Measurements from ENCODE around the gene FAM229A. TPM values are rescaled to one million over a fixed set of nuclear protein-coding genes. Genes with fewer than 3 reads are reported as not detected.

The FAM229A gene
- total and polyA plus RNA-seq, 9 of the 15 experiments (the other 6 are each of a cell fraction or from before 2014, with no cell fraction given), result 0.04 to 21.6 (median 7.4) TPM

DNA sequence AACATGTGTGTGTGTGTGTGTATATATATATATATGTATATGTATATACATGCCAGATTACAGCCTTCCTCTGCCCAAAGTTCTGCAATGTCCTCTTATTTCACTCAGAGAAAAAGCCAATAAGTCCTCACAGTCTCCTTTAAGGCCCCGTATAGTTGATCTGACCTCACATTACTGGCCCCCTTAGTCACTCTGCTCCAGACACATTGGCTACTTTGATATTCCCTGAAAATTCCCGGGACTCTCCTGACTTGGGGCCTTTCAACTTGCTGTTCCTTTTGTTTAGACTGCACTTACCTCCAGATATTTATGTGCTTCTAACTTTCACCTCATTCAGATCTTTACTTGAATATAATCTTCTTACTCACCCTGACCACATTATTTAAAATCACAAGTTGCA, 36.1 kb upstream of the FAM229A start:
- in situ Hi-C loops (cut with MboI), result no loop called here

More for the DNA sequence above, 36.1 kb upstream of the FAM229A start:
- H3K27ac ChIP-seq (ENCODE audit: extremely low read depth, low read depth, low read length), result no peak overlapping the region
- TF ChIP-seq, protein P1, sequence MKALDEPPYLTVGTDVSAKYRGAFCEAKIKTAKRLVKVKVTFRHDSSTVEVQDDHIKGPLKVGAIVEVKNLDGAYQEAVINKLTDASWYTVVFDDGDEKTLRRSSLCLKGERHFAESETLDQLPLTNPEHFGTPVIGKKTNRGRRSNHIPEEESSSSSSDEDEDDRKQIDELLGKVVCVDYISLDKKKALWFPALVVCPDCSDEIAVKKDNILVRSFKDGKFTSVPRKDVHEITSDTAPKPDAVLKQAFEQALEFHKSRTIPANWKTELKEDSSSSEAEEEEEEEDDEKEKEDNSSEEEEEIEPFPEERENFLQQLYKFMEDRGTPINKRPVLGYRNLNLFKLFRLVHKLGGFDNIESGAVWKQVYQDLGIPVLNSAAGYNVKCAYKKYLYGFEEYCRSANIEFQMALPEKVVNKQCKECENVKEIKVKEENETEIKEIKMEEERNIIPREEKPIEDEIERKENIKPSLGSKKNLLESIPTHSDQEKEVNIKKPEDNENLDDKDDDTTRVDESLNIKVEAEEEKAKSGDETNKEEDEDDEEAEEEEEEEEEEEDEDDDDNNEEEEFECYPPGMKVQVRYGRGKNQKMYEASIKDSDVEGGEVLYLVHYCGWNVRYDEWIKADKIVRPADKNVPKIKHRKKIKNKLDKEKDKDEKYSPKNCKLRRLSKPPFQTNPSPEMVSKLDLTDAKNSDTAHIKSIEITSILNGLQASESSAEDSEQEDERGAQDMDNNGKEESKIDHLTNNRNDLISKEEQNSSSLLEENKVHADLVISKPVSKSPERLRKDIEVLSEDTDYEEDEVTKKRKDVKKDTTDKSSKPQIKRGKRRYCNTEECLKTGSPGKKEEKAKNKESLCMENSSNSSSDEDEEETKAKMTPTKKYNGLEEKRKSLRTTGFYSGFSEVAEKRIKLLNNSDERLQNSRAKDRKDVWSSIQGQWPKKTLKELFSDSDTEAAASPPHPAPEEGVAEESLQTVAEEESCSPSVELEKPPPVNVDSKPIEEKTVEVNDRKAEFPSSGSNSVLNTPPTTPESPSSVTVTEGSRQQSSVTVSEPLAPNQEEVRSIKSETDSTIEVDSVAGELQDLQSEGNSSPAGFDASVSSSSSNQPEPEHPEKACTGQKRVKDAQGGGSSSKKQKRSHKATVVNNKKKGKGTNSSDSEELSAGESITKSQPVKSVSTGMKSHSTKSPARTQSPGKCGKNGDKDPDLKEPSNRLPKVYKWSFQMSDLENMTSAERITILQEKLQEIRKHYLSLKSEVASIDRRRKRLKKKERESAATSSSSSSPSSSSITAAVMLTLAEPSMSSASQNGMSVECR (CRISPR knock-in tag; IDR thresholded peaks at IDR 0.05), result no peak
- TF ChIP-seq NBN (IDR thresholded peaks at IDR 0.05; ENCODE audit: low read depth) (no peak), HDAC8 (tag; IDR thresholded peaks at IDR 0.05) (no peak)
- TF ChIP-seq, protein P2, sequence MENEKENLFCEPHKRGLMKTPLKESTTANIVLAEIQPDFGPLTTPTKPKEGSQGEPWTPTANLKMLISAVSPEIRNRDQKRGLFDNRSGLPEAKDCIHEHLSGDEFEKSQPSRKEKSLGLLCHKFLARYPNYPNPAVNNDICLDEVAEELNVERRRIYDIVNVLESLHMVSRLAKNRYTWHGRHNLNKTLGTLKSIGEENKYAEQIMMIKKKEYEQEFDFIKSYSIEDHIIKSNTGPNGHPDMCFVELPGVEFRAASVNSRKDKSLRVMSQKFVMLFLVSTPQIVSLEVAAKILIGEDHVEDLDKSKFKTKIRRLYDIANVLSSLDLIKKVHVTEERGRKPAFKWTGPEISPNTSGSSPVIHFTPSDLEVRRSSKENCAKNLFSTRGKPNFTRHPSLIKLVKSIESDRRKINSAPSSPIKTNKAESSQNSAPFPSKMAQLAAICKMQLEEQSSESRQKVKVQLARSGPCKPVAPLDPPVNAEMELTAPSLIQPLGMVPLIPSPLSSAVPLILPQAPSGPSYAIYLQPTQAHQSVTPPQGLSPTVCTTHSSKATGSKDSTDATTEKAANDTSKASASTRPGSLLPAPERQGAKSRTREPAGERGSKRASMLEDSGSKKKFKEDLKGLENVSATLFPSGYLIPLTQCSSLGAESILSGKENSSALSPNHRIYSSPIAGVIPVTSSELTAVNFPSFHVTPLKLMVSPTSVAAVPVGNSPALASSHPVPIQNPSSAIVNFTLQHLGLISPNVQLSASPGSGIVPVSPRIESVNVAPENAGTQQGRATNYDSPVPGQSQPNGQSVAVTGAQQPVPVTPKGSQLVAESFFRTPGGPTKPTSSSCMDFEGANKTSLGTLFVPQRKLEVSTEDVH (IDR thresholded peaks at IDR 0.05; ENCODE audit: low read depth, partially characterized antibody), result no peak
- no peaks in the 10 kb centered on the region for H3K9me1 ChIP-seq (ENCODE audit: control insufficient read depth, insufficient read depth, low read length)
- BruUV-seq (replicated peaks), result no TSS peak
- H3K9me3 ChIP-seq (replicated peaks; ENCODE audit: control insufficient read depth, insufficient read depth, low read depth, low read length), result no peaks in the 10 kb centered on the region; the same call in 1 of the 2 replicates
- no peak for ATAC-seq
- no peak overlapping the region for H2AFZ ChIP-seq (ENCODE audit: low read depth, low read length)
- CTCF ChIA-PET (ENCODE audit: low intra/inter-chr PET ratio), result no interaction called here
- no peak overlapping the region for H3K9ac ChIP-seq (ENCODE audit: insufficient read depth in 1 of 2, low read depth in 2 of 2, low read length in 2 of 2)
- no peak overlapping the region for H3K4me2 ChIP-seq (ENCODE audit: insufficient read depth, low read length)
- no peak for FAIRE-seq
- intact Hi-C loops (cut with micrococcal nuclease), result no loop called here
- H3K4me1 ChIP-seq (replicated peaks in 1 of 2; ENCODE audit: control insufficient read depth in 2 of 2, insufficient read depth in 2 of 2, low read length in 2 of 2), result peaks cover 21 to 22% of the 10 kb centered on the region in 2 experiments; a peak in 4 of 5 replicates
- H3K79me2 ChIP-seq (ENCODE audit: control insufficient read depth, insufficient read depth, low read length), result peaks cover 18% of the 10 kb centered on the region
- H3K27me3 ChIP-seq (ENCODE audit: control insufficient read depth in 2 of 2, insufficient read depth in 2 of 2, low read length in 2 of 2), result no peaks in the 10 kb centered on the region
- no peak for DNase-seq (ENCODE audit: extremely low read depth in 1 of 4, low spot score in 3 of 4)
- no peak overlapping the region for H3K4me3 ChIP-seq
- WGBS (ENCODE audit: insufficient coverage, low coverage, missing lambda C conversion rate), result 44% methylated on average over 2 of the region's 2 CpGs
- H4K20me1 ChIP-seq (replicated peaks; ENCODE audit: control insufficient read depth, insufficient read depth, low read length), result 0 out of 2 replicates have a peak, but pooled peaks cover 3% of the 10 kb centered on the region
- POLR2A ChIA-PET, result interaction anchor here (0.6 kb wide), 1 partner anchor 201 kb away, joined by 3 read pairs; no protein-coding TSS in a partner anchor
- peaks cover 1% of the 10 kb centered on the region; the same call in 2 of the 3 replicates for H3K36me3 ChIP-seq (ENCODE audit: control insufficient read depth, insufficient read depth, low read length)

All from K562 (cell line).